Renal cortical epithelial cell (primary cell): Measurements from ENCODE around the gene THG1L. TPM values are rescaled to one million over a fixed set of nuclear protein-coding genes. Genes with fewer than 3 reads are reported as not detected.

Source experiments
- DNase-seq: peaks from one replicate; pipeline ENCODE4 v3.0.0-alpha.2; 2011; ENCODE audit warnings: low read depth
- total RNA-seq: library from RNA; depleted of rRNA; stranded (reverse); fragments of >200 nt; gene quantifications from 2 replicates; pipeline ENCODE4 v1.2.3, GENCODE V29; 2014

THG1L gene
- total RNA-seq, 1 donor from 2014 or later = 20.0 TPM

DNA sequence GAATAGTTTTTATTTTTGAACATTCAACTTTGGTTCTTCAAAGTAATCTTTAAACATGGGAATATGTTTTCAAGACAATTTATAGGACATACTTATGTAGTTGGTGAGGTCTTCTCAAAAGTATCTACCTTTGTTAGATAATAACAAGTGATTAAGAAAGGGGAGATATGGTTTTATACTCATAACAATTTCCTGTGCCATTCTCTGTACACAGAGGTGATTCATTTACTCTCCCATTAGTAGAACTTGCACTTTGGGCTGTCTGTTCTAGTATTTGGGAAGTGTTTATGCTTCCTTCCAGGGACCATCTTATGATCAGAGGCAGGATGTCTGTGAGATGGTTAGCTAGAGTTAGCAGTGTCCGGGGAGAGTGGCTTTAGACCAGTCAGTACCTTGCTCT lies 27.5 kb downstream of the THG1L start:
- DNase-seq = no peak

DNA sequence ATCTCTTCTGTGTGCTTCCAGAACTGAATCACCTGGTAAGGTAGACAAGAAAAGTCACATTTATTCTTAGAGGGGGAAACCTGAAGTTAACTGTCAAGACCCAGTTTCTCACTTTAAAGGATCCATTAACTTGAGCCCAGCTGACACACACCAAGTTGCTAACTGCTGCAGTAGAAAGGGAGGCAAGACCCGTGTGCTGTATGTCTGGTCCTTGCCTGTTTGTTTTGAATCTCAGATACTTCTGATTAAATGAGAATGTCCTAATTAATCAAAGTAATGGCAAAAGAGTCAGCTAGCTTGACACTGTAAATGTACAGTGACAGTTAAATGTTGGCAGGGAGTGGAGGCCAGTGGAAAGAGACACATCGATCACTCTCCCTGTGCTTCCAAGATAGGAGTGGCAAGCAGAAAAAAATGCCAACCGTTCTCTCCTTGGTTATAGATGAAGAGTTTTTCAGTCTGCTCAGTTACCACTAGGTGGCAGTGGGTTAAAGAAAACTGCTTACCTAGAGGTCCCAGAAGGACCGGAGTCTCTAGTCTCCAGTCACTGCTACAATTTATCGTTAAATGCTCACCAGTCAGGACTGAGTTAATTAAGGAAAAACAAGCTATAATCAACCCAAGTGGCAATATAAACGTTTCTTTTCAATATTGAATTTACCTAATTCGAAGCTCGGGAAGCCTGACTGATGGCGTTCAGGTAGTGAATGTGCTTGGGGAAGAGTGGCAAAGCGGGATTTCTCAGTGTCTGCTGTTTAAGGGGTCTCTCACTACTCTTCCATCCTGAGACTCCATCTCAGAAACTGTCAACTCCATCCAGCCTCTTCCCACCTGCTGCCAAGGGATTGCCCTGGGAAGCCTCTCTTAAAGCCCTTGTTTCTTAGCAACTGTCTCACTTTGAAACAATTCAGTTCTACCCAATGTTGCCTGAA lies 30.7 kb downstream of the THG1L start:
- DNase-seq = peak; percentile 80

DNA sequence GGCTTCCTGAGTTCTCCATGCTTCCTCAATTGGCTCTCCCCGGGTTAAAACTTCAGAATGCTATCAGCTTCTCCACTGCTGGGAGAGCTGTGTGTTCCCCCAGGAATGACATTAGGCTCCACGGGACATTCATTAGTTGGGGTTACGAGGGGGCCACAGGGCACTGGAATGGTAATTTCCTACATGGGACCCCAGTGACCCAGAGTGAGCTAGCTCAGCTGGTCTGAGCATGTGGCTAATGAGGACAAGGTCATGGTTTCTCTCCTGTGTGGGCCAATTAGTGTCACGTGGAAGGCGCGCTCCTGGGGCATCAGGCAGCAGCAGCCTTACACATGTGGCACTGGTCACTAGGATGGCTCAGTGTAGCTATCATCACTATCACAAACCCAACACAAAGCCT lies 33.3 kb downstream of the THG1L start:
- no peak for DNase-seq

DNA sequence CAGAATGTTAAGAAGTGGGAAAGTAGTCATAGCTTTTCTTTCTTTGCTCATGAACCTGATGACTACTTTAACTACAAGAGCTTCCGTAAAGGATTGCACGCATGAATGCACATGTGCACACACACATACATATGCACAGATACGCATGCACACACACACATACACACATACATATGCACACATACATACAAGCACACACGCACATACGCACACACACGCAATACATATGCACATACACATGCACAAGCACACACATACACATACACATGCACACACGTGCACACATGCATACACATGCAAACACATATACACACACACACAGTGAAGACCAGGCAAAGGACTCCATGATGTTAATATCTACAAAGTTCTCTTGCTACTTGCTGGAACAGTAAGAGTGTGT lies 35.2 kb downstream of the THG1L start:
- no peak for DNase-seq

DNA sequence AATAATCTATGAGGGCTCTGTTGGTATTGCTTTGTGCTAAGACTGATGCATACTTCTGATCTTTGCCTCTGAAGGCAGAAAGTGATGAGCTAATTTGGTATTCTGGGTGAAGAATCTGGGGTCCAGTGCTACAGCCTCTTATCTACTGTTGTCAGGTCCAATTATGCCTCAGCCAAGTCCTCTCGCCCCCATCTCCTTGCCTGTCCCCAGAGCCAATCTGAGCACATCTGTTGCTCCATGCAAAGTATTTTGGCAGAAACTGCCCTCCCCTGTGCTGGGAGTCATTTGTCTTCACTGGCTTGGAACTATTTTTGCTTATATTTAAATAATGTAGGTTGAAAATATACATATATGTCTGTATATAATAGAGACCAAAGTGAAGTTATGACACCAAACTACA lies 35.7 kb downstream of the THG1L start:
- no peak for DNase-seq

DNA sequence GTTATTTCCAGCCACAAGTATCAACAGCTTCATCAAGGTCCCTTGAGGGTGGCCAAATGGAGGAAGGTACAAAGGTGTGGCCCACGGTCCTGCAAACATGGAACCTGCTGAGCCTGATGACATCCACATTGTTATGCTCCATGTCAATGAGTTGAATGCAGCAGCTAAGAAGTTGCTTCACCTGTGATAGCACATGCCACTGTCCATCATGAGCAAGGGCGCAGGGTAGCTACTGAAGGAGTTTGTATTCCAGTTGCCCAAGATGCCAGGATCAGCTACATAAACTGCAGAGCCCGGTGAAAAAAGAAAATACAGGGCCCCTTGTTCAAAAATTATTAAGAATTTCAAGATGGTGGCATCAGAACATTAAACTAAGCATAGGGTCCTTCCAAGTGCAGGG lies 36.5 kb downstream of the THG1L start:
- DNase-seq = no peak

DNA sequence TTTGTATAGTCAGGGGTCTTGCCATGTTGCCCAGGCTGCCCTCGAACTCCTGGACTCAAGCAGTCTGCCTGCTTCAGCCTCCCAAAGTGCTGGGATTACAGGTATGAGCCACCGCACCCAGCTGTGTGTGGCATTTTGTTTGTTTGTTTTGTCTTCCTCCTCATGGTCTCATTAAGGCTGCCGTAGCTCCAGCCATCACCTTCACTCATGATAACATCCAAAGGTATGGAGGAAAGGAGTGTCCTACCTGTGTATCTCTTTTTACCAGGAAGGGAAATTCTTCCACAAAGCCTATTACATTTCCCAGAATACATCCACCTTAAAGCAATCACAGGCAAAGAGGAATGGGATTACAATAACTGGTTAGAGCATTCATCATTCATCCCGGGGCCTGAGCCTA lies 39.4 kb downstream of the THG1L start:
- DNase-seq = no peak

DNA sequence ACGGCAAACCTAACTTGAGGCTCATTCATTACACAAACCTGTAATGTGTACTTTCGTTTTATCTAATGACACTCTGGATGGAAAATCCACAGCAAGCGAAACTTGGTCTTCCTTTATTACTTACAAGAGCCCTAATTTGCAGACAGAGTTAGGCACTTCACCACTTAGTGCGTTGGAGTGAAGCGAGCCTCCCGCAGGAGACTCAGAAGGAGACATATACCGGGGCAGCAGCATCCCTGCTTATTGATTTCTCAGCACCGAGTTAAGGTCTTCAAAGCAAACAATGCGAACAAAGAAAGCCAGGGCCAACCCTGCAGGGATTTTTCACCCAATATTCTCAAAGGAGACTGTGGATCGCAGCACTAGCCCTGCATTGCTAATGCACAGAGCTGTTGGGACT lies 40.9 kb downstream of the THG1L start:
- no peak for DNase-seq

DNA sequence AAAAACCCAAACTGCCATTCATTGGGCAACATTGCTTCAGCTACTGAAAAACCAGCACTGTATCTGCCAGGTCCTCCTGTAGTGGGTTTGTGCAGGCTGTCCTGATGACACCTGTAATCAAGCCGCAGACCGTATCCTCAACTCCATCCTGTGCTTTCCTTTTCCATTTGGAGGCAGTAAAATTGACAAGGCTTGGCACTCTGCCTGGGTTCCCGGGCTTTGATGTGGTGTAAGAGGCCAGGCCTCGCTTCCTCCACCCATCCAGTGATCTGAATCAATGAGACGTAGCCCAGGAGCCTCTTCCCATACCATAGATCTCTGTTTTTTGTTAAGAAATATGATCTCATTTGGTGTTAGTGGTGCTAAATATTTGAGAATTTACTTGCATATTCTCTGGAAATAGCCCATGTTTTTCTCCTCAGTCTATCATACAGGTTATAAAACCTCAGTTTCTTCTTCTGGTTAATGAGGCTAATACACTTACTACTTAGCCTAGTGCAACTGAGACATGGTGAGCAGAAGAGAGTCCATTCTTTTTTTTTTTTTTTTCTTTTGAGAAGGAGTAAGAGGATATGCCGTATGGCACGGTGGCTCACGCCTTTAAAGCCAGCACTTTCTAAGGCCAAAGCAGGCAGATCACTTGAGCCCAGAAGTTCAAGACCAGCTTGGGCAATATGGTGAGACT lies 47.0 kb downstream of the THG1L start:
- DNase-seq = peak; percentile 89

DNA sequence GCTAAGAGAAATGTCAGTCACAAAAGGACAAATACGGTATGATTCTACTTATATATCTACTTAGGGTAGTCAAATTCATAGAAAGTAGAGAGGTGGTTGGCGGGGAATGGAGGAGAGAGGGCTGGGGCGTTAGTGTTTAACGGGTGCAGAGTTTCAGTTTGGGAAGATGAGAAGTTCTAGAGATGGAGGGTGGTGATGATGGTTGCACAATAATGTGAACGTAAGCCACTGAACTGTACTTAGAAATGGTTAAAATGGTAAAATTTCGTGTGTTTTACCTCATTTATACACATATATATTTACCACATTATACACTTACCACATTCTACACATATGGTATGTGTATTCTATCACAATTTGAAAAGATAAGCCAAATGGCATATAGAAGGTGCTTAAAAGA lies 48.0 kb downstream of the THG1L start:
- no peak for DNase-seq

DNA sequence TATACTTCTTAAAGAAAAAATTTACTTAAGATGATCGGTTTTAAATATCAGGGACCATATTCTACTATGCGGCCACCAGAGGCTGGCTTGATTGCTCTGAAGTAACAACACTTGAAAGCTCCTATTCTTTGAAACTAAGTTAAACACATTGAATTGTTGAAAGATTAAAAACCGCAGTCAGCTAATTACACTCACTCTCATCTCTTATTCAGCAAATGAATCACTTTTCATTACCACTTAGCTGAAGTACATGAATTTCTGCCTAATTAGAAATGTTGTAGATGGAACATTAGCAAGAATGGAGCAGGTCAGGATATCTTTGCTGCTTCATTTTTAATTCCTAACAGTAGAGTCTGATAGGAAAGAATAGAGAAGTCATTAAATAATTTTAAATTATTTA lies 54.6 kb downstream of the THG1L start:
- DNase-seq = peak; percentile 10

Other genes with a start within 250 kb of the THG1L start
- gene ADAM19, start 155.6 kb upstream of the THG1L start, total RNA-seq = 6.2 and 9.4 TPM in 2 replicates
- 0.05 and 0.17 TPM in 2 replicates for gene SOX30, start 79.0 kb upstream of the THG1L start, total RNA-seq
- gene C5orf52, start 59.9 kb upstream of the THG1L start, total RNA-seq = not detected in 2 replicates
- 3.6 and 4.3 TPM in 2 replicates for gene LSM11, start 12.3 kb downstream of the THG1L start, total RNA-seq
- gene CLINT1, start 127.7 kb downstream of the THG1L start, total RNA-seq = 82.1 and 176 TPM in 2 replicates